HG03135 (cell line): Measurements from ENCODE around the gene LAMTOR5.

Experiments
- ATAC-seq: cut with Tn5 transposase; IDR thresholded peaks from one replicate; pipeline ENCODE4 v1.9.1; 2021; ENCODE audit warnings: mild to moderate bottlenecking, moderate library complexity; ENCODE audit not compliant: unreplicated experiment

The LAMTOR5 gene

GRCh38 chr1:110390692-110391245, 16.7 kb downstream of the LAMTOR5 start, which contains the start of gene SLC16A4:
Gene SLC16A4 (minus strand): TSS chr1:110391026. CDS start chr1:110389323, 1,703 bp downstream.
- no peak for ATAC-seq

- no peak for ATAC-seq
Measured at GRCh38 chr1:110390096-110390495, 17.4 kb downstream of the LAMTOR5 start.

GRCh38 chr1:110387048-110387754, 20.3 kb downstream of the LAMTOR5 start:
- ATAC-seq = no peak

GRCh38 chr1:110385369-110385768, 22.1 kb downstream of the LAMTOR5 start:
- no peak for ATAC-seq

GRCh38 chr1:110384581-110385321, 22.7 kb downstream of the LAMTOR5 start:
- ATAC-seq = peak; percentile 68

GRCh38 chr1:110383251-110383990, 24.1 kb downstream of the LAMTOR5 start:
- no peak for ATAC-seq

- no peak for ATAC-seq
Measured at GRCh38 chr1:110380672-110381283, 26.7 kb downstream of the LAMTOR5 start.

GRCh38 chr1:110375490-110375889, 32.0 kb downstream of the LAMTOR5 start:
- no peak for ATAC-seq

- ATAC-seq = no peak
Measured at GRCh38 chr1:110370827-110371226, 36.7 kb downstream of the LAMTOR5 start.

GRCh38 chr1:110364221-110364620, 43.3 kb downstream of the LAMTOR5 start:
- no peak for ATAC-seq

- no peak for ATAC-seq
Measured at GRCh38 chr1:110361856-110362255, 45.6 kb downstream of the LAMTOR5 start.

GRCh38 chr1:110360431-110360830, 47.1 kb downstream of the LAMTOR5 start:
- ATAC-seq = no peak

GRCh38 chr1:110356379-110356778, 51.1 kb downstream of the LAMTOR5 start:
- no peak for ATAC-seq

- no peak for ATAC-seq
Measured at GRCh38 chr1:110355321-110355720, 52.2 kb downstream of the LAMTOR5 start.
